Stimulated activated CD8-positive, alpha-beta memory T cell treated with anti-CD3 and anti-CD28 coated beads, Interleukin-7, amount 100 ng/mL, for 48 hours (primary cell): Measurements from ENCODE around the gene PRLH.
A peak's percentile ranks its signal among the peaks of the same experiment; 100 is the strongest.

Experiments
- DNase-seq, 2 donors: peaks; one replicate each; pipeline ENCODE4 v3.0.0-alpha.2; 2020; ENCODE audit warnings: low read depth in 1 of 2; ENCODE audit errors: extremely low read depth in 1 of 2

Gene PRLH

GRCh38 chr2:237563816-237564215, 2.6 kb upstream of the PRLH start:
- no peak for DNase-seq

- DNase-seq, result no peak
These were observed 1.7 kb upstream of the PRLH start for GRCh38 chr2:237564526-237565131.

GRCh38 chr2:237565974-237566373, 400 bp upstream of the PRLH start:
- DNase-seq, result no peak

- DNase-seq, result no peak
These were observed 1.1 kb downstream of the PRLH start for GRCh38 chr2:237567276-237568029.

GRCh38 chr2:237568121-237568660, 1.8 kb downstream of the PRLH start:
- DNase-seq, result no peak

- no peak for DNase-seq
These were observed 2.7 kb downstream of the PRLH start for GRCh38 chr2:237569041-237569440.

- DNase-seq, result no peak
These were observed 3.5 kb downstream of the PRLH start for GRCh38 chr2:237569896-237570295.

GRCh38 chr2:237570776-237571335, 4.5 kb downstream of the PRLH start:
- no peak for DNase-seq

- DNase-seq, result no peak
These were observed 5.2 kb downstream of the PRLH start for GRCh38 chr2:237571551-237571950.

- peak; percentile 72 to 75 for DNase-seq
These were observed 5.8 kb downstream of the PRLH start for GRCh38 chr2:237572021-237572741.

- no peak for DNase-seq
These were observed 6.3 kb downstream of the PRLH start for GRCh38 chr2:237572742-237573101.

- DNase-seq, result no peak
These were observed 7.5 kb downstream of the PRLH start for GRCh38 chr2:237573721-237574415.

GRCh38 chr2:237574467-237574866, 8.1 kb downstream of the PRLH start:
- DNase-seq, result no peak

- DNase-seq, result no peak
These were observed 8.8 kb downstream of the PRLH start for GRCh38 chr2:237574894-237575868.

- no peak for DNase-seq
These were observed 9.8 kb downstream of the PRLH start for GRCh38 chr2:237575869-237576862.

GRCh38 chr2:237576974-237577373, 10.6 kb downstream of the PRLH start:
- DNase-seq, result no peak

- no peak for DNase-seq
These were observed 11.1 kb downstream of the PRLH start for GRCh38 chr2:237577458-237577857.
